Stimulated activated CD8-positive, alpha-beta memory T cell treated with anti-CD3 and anti-CD28 coated beads, Interleukin-7, amount 100 ng/mL, for 1 hour (primary cell): Measurements from ENCODE around the gene MED27.

ENCODE experiments used
- DNase-seq, 2 donors: peaks; one replicate each; pipeline ENCODE4 v3.0.0-alpha.2; 2020; ENCODE audit warnings: low read depth in 2 of 2

Gene MED27

DNA sequence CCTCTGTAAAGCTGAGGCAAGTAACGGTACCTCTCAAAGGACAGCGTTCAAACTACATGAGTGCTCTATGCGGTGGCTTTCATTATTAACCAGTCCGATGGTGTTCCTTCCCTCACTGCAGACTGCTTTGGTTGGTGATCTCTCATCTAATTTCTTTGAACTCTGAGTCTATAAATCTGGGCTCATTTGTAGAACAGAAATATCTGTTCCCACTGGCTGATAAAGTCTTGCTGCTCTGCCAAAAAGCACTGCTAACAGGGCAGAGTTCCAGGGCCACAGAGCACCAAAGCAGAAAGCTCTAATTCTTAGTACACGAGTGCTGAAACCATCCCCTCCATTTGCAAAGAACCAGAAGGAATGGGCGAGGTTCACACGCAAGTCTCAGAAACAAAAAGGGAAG is 81.9 kb downstream of the MED27 start:
- DNase-seq = no peak

GRCh38 chr9:131997076-131997475 is 82.6 kb downstream of the MED27 start:
- no peak for DNase-seq

DNA sequence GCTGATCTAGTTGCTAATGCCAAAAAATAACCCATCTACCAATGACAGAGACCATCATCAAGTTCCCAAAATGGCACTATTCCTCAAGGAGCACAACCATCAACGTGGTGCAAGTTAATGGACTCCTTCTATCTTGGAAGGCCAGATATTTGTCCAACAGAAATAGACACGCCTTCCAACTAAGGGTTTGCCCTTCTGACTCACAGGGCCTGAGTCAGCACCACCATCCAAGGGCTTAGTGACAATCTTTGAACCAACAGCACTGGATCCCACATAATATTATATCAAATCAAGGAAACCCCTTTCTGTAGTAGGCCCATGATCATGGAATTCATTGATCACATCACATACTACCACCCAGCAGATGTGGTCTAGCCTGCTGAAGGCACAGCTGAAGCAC is 84.3 kb downstream of the MED27 start:
- no peak for DNase-seq

GRCh38 chr9:131994364-131995125 is 85.1 kb downstream of the MED27 start:
- no peak for DNase-seq

GRCh38 chr9:131992906-131993657 is 86.6 kb downstream of the MED27 start:
- DNase-seq = no peak

DNA sequence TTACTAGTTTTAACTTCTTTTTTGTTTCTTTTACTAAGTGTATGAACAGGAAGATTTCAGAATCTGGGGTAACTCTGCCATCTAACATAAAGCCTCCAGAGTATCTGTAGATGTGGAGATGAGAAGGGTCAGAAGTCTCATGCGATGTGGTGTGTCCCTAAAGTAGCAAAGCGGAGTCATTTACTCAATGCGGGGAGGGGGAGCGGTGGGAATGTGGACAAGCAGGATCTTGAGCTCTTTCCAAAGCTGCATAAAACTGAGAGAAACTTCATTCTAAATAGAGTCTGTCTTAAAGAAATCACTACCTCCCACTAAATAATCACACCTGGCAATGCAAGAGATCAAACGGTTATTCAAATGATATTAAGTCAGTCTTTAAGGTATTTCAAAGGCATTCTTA is 92.4 kb downstream of the MED27 start:
- no peak for DNase-seq

DNA sequence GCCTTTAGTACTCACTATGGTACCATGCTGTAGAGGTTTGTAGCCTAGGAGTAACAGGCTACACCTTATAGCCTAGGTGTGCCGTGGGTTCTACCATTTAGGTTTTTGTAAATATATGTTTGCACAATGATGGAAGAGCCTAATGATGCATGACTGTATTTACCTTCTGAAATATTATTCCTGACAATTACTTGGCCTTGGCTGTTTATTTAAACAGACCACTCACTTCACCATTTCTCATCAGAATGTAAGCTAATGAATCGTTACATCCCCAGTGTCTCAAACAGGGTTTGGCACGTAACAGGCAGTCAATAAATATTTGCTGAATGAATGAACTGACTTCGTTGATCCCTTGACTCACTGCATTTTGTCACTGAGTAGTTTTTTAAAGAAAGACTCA is 93.1 kb downstream of the MED27 start:
- no peak for DNase-seq

GRCh38 chr9:131986089-131986488 is 93.6 kb downstream of the MED27 start:
- no peak for DNase-seq

DNA sequence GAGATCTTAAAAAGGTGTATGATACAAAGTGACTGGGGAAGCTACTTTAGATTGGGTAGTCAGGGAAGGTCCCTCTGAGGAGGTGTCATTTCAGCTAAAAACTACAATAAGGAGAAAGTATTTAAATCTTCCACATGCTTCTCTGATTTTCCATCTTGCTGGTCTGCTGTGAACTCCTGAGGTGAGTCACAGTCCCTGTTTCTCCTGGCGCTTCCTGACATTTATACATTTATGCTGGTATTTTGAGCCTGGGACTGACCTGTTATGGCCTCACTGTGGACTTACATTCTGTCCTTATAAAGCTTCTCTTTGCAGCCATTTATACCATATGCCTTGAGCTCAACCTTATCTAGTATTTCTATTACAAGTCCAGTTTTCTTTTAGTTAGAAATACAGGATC is 95.1 kb downstream of the MED27 start:
- no peak for DNase-seq

GRCh38 chr9:131982671-131983239 is 96.9 kb downstream of the MED27 start:
- no peak for DNase-seq

- DNase-seq = no peak
These were observed 97.6 kb downstream of the MED27 start for GRCh38 chr9:131982102-131982501.

GRCh38 chr9:131981116-131981776 is 98.4 kb downstream of the MED27 start:
- DNase-seq = no peak

DNA sequence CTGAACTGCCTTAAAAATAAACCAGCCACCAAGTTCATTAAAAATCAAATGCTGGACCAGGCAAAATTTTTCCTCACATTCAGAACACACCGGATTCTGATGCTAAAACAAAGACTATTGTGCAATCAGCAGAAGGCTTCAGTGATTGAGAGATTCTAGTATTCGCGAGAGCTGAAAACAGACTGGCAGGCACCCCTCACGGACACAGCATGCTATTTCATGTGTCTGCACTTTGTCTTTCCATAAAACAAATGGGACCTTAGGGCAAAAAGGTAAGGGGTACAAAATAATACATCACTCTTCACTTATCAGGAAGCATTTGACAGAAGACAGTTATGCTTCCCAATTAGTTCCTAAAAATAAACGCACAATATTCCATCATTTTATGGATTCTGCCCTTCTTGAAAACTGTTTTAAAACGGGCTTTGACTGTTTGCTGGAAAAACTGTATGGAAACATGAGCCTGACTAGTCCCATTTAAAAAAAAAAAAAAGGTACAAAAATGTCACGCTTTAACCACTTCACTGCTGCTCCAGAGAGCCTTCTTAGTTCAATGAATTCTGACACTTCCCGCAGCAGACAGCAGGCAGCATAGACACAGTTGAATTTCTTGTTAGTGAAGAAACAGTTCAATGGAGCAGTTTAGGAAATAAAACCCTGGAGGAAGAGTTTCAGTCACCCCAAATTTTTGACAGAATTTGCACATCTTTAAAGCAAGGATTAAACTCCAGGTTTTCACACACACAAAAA is 99.2 kb downstream of the MED27 start:
- no peak for DNase-seq

DNA sequence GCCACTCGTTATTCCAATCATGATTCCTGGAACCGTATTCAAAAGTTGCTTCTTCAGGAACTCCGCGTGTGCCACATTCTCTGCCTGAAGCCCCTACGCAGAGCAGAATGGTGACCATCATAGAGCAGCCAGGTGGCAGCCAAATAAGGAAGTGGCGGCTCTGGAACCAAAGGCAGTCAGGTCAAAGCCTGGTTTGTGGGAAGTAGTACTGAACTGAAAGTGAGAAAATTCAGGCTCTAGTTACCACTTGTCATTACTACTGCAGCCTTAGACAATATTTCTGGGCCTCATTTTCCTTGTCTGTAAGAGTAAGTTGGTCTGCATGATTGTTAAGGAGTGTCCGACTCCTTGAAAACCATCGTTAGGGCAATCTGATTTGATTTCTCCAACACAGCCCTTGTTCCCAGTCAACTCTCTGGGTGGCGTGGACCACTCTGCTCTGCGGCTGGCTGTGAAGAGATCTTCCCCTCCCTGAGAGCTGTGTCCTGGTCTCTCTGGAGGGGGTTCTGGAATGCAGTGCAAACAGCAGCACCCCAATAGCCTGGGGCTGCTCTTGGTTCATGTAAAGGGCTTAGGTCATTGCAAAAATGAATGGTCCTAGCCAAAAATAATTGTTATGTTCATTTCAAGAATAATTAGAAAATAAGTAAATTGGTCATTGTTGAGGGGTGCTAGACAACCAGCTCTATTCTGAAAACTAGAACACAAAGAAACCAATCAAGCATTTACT is 102.4 kb downstream of the MED27 start:
- no peak for DNase-seq

DNA sequence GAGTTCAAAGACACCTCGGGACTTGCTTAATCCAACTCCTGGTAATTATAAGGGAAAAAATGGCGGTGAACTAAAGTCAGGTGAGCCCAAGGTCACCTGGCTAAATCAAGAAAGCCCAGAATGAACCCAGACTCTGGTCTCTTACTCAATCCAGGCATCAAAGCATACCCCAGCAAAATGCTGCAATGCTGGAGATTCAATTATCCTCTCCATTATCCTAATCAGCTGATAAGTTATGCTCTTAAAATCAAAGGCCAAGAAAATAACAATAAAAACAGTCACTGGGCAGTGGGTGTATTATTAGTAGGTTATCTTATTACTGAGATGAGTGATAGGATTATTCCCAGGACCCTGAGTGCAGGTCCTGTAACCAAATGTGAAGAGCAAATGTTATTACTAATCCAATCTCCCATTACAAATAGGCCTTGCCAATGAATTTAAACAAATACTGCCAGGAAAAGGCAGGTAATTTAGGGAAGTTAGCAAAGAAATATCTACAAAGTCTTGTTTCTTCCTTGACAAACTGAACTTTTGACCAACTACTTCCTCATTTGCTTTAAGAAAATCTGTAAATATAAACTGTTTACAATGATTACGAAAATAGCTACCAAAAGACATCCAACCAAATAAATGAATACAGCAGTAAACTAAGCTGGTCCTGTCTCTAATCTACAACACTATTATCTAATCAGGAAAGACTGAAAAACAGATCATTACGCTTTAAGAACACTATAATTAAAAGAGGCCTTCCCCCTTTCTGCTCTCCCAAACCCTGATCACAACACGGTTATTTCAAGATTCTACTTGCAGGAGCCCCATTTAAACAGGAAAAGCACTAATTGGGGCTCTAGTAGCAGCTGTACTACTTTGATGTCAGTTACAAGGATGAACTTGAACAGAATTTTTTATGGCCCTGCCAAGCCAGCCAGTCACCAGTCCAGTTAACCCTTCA is 103.2 kb downstream of the MED27 start:
- DNase-seq = no peak

- no peak for DNase-seq
These were observed 106.8 kb downstream of the MED27 start for GRCh38 chr9:131972889-131973288.

- no peak for DNase-seq
These were observed 108.1 kb downstream of the MED27 start for GRCh38 chr9:131971482-131972074.

GRCh38 chr9:131969469-131969989 is 110.1 kb downstream of the MED27 start:
- no peak for DNase-seq

DNA sequence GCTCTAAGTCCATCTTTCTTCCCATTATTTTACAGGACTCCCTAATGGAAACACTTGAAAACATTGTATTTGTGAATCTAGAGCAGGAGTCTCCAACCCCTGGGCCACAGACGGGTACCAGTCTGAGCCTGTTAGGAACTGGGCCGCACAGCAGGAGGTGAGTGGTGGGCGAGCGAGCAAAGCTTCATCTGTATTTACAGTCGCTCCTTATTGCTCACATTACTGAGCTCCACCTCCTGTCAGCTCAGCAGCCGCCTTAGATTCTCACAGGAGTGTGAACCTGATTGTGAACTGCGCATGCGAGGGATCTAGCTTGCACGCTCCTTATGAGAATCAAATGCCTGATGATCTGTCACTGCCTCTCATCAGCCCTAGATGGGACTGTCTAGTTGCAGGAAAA is 111.0 kb downstream of the MED27 start:
- DNase-seq = no peak
